Type B pancreatic cell (in vitro differentiated cells): ENCODE data around the gene CRADD. TPM values are rescaled to one million over a fixed set of nuclear protein-coding genes. Genes with fewer than 3 reads are reported as not detected.

Experiments
- DNase-seq: peaks from one replicate; pipeline ENCODE4 v3.0.0; 2021; ENCODE audit warnings: mixed read lengths; ENCODE audit not compliant: unreplicated experiment; ENCODE audit errors: extremely low spot score
- H3K27ac Mint-ChIP-seq: 2 replicates; pipeline ENCODE4 v1.8.0; 2021; ENCODE audit warnings: mild to moderate bottlenecking, mixed read lengths
- H3K27me3 Mint-ChIP-seq: 2 replicates; pipeline ENCODE4 v1.8.0; 2021; ENCODE audit warnings: mixed read lengths
- H3K36me3 Mint-ChIP-seq: 2 replicates; pipeline ENCODE4 v1.8.0; 2021; ENCODE audit warnings: mixed read lengths
- H3K4me1 Mint-ChIP-seq: one replicate; pipeline ENCODE4 v1.8.0; 2021; ENCODE audit warnings: mixed read lengths; ENCODE audit not compliant: unreplicated experiment
- H3K4me3 Mint-ChIP-seq: 2 replicates; pipeline ENCODE4 v1.8.0; 2021; ENCODE audit warnings: mild to moderate bottlenecking, mixed read lengths
- H3K9me3 Mint-ChIP-seq: 2 replicates; pipeline ENCODE4 v1.8.0; 2021; ENCODE audit warnings: mixed read lengths
- total RNA-seq: library from RNA; stranded (reverse); gene quantifications from 2 replicates; pipeline ENCODE4 v1.2.1, GENCODE V29; 2021; ENCODE audit warnings: low replicate concordance
- TF ChIP-seq, protein P1 (sequence below): fragments of 200-600 bp; sonication (generic); conservative IDR thresholded peaks from 2 replicates; pipeline ENCODE4 v1.5.0; 2021; ENCODE audit warnings: antibody characterized with exemption, mild to moderate bottlenecking

The CRADD gene
- total RNA-seq, 1 donor from 2014 or later: 8.1 TPM

DNA sequence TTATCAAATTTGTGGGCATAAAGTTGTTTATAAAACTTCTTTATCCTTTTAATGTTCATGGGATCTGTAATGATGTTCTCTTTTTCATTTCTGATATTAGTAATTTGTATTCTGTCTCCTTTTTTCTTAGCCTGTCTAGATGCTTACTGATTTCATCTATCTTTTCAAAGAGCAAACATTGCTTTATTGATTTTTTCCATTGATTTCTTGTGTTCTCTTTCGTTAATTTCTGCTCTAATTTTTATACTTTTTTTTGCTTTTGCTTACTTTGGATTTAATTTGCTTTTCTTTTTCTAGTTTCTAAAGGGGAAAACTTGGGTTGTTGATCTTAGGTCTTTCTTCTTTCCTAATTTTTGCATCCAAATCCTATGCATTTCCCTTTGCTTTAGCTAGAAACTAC is 42.5 kb downstream of the CRADD start:
- Mint-ChIP-seq H3K4me3 (no peak overlapping the region), H3K27me3 (no peaks in the 10 kb centered on the region), H3K36me3 (peaks cover 5% of the 10 kb centered on the region), H3K27ac (no peak overlapping the region), H3K4me1 (no peaks in the 10 kb centered on the region), H3K9me3 (peaks cover 10% of the 10 kb centered on the region)
- DNase-seq: no peak
- TF ChIP-seq, protein P1, sequence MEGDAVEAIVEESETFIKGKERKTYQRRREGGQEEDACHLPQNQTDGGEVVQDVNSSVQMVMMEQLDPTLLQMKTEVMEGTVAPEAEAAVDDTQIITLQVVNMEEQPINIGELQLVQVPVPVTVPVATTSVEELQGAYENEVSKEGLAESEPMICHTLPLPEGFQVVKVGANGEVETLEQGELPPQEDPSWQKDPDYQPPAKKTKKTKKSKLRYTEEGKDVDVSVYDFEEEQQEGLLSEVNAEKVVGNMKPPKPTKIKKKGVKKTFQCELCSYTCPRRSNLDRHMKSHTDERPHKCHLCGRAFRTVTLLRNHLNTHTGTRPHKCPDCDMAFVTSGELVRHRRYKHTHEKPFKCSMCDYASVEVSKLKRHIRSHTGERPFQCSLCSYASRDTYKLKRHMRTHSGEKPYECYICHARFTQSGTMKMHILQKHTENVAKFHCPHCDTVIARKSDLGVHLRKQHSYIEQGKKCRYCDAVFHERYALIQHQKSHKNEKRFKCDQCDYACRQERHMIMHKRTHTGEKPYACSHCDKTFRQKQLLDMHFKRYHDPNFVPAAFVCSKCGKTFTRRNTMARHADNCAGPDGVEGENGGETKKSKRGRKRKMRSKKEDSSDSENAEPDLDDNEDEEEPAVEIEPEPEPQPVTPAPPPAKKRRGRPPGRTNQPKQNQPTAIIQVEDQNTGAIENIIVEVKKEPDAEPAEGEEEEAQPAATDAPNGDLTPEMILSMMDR: no peak

DNA sequence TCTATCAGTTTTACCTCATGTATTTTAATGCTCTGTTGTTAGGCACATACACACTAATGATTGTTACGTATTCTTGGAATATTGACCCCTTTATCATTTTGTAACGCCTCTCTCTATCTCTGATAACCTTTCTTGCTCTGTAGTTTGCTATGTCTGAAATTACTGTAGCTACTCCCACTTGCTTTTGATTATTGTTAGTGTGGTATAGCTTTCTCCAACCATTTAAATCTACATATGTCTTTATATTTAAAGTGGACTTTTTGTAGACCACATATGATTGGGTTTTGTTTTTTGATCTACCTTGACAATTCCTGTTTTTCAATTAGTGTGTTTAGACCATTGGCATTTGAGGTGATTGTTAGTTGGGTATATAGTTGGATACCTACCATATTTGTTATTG is 43.4 kb downstream of the CRADD start:
- peaks cover 10% of the 10 kb centered on the region for H3K9me3 Mint-ChIP-seq
- TF ChIP-seq, protein P1: no peak
- no peak overlapping the region for H3K4me3 Mint-ChIP-seq
- DNase-seq: no peak
- H3K36me3 Mint-ChIP-seq: peaks cover 5% of the 10 kb centered on the region
- H3K27ac Mint-ChIP-seq: no peak overlapping the region
- H3K4me1 Mint-ChIP-seq: no peaks in the 10 kb centered on the region
- H3K27me3 Mint-ChIP-seq: no peaks in the 10 kb centered on the region

GRCh38 chr12:93722179-93722578 is 45.0 kb downstream of the CRADD start:
- Mint-ChIP-seq H3K9me3 (peaks cover 10% of the 10 kb centered on the region), H3K27ac (no peak overlapping the region), H3K27me3 (no peaks in the 10 kb centered on the region), H3K4me1 (peaks cover 4% of the 10 kb centered on the region), H3K4me3 (no peak overlapping the region), H3K36me3 (peaks cover 5% of the 10 kb centered on the region)
- no peak for DNase-seq
- TF ChIP-seq, protein P1: no peak

DNA sequence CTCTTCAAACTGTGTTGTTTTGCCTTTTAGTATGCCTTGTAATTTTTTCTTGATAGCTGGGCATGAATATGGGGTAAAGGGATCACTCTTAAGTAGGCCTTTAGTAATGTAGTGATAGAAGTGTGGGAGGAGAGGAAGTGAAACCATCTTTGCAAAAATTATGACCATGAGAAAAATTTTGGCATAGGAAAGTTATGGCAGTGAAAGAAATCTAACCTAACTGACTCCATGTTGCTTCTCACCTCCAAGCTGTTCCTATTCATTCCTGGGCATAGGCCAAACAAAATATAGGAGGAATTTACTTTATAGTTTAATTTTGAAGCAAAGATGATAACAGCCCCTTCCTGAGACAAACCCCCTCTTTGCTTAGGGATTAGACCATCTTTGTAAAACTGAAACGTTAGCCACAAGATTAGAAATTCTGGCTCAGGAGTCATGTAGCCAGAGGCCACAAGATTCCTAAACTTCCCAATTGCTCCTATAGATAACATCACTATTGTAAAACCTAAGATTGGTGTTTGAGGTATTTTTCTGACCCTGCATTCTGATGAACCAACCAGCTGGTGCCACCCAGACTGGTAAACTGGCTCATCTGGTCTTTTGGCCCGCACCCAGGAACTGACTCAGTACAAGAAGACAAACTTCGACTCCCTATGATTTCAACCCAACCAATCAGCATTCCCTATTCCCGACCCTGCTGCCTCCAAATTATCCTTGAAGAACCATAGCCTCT is 45.8 kb downstream of the CRADD start:
- no peak for DNase-seq
- Mint-ChIP-seq H3K27me3 (no peaks in the 10 kb centered on the region), H3K9me3 (peaks cover 10% of the 10 kb centered on the region), H3K27ac (no peak overlapping the region), H3K4me1 (peaks cover 7% of the 10 kb centered on the region), H3K4me3 (no peak overlapping the region), H3K36me3 (peaks cover 3% of the 10 kb centered on the region)
- TF ChIP-seq, protein P1: no peak

GRCh38 chr12:93723568-93723930 is 46.4 kb downstream of the CRADD start:
- H3K4me3 Mint-ChIP-seq: no peak overlapping the region
- no peak overlapping the region for H3K27ac Mint-ChIP-seq
- H3K36me3 Mint-ChIP-seq: no peaks in the 10 kb centered on the region
- TF ChIP-seq, protein P1: no peak
- DNase-seq: no peak
- H3K9me3 Mint-ChIP-seq: peaks cover 10% of the 10 kb centered on the region
- peaks cover 7% of the 10 kb centered on the region for H3K4me1 Mint-ChIP-seq
- no peaks in the 10 kb centered on the region for H3K27me3 Mint-ChIP-seq
